Measurements from ENCODE around the gene SNTA1. TPM values are rescaled to one million over a fixed set of nuclear protein-coding genes. Genes with fewer than 3 reads are reported as not detected.
A peak's percentile ranks its signal among the peaks of the same experiment; 100 is the strongest.
"Not testable (repeated sequence)": the region's sequence is repeated elsewhere in the genome, so short reads cannot be mapped to it uniquely, and the experiment has no call there.

SNTA1 gene
- total RNA-seq, 4 donors from 2014 or later = 198 to 320 (median 219) TPM

DNA sequence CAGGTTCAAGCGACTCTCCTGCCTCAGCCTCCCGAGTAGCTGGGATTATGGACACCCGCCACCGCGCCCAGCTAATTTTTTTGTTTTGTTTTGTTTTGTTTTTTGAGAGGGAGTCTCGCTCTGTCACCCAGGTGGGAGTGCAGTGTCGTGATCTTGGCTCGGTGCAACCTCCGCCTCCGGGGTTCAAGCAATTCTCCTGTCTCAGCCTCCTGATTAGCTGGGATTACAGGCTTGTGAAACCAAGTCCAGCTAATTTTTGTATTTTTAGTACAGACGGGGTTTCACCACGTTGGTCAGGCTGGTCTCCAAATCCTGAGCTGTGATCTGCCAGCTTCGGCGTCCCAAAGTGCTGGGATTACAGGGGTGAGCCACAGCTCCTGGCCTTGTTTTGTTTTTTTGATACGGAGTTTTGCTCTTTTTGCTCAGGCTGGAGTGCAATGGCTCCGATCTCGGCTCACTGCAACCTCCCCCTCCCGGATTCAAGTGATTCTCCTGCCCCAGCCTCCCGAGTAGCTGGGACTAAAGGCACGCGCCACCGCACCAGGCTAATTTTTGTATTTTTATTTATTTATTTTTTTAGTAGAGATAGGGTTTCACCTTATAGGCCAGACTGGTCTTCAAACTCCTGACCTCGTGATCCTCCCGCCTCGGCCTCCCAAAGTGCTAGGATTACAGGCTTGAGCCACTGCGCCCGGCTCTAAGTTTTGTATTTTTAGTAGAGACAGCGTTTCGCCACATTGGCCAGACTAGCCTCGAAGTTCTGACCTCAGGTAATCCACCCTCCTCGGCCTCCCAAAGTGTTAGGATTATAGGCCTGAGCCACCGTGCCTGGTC lies 45.3 kb upstream of the SNTA1 start:
- ATAC-seq; H3K9me3 ChIP-seq; DNase-seq; H3K36me3 ChIP-seq; H3K27me3 ChIP-seq; in situ Hi-C loops (cut with MboI; ENCODE audit: low sequenced_read_pairs in 4 of 4): not testable (repeated sequence)
- peaks cover 12 to 13% of the 10 kb centered on the region in 2 donors for H3K4me1 ChIP-seq
- intact Hi-C loops (cut with DNase I; ENCODE audit: low total_unique reads) = loop anchor here (2.0 to 10.0 kb wide), 2 partner anchors 44 to 176 kb away; partner anchors contain the start of genes ACTL10 and C20orf144
- peak overlapping the region; percentile 45 to 90 (median 56) for H3K4me3 ChIP-seq
- H3K27ac ChIP-seq = peak overlapping the region; percentile 88 to 96 (median 96)

DNA sequence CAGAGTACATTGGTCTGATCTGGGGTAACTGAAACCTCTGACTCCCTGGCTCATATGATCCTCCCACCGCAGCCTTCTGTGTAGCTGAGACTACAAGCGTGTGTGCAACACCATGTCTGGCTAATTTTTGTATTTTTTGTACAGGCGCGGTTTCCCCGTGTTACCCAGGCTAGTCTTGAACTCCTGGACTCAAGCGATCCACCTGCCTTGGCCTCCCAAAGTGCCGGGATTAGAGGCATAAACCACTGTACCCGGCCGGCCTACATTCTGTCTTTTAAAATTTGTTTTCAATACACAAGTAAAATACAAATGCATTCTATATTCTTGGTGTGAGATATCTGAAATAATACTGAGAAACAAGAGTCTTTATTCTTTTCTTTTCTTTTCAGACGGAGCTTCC lies 44.6 kb upstream of the SNTA1 start:
- H3K27me3 ChIP-seq = no peaks in the 10 kb centered on the region
- H3K4me3 ChIP-seq = no peak overlapping the region
- no peaks in the 10 kb centered on the region for H3K9me3 ChIP-seq
- DNase-seq = no peak
- no peaks in the 10 kb centered on the region for H3K36me3 ChIP-seq
- peaks cover 12 to 13% of the 10 kb centered on the region in 2 donors for H3K4me1 ChIP-seq
- TF ChIP-seq, protein P1, sequence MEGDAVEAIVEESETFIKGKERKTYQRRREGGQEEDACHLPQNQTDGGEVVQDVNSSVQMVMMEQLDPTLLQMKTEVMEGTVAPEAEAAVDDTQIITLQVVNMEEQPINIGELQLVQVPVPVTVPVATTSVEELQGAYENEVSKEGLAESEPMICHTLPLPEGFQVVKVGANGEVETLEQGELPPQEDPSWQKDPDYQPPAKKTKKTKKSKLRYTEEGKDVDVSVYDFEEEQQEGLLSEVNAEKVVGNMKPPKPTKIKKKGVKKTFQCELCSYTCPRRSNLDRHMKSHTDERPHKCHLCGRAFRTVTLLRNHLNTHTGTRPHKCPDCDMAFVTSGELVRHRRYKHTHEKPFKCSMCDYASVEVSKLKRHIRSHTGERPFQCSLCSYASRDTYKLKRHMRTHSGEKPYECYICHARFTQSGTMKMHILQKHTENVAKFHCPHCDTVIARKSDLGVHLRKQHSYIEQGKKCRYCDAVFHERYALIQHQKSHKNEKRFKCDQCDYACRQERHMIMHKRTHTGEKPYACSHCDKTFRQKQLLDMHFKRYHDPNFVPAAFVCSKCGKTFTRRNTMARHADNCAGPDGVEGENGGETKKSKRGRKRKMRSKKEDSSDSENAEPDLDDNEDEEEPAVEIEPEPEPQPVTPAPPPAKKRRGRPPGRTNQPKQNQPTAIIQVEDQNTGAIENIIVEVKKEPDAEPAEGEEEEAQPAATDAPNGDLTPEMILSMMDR (IDR thresholded peaks at IDR 0.05 in 4 of 5, conservative IDR thresholded peaks at IDR 0.05 in 1 of 5) = no peak
- TF ChIP-seq POLR2A (IDR thresholded peaks at IDR 0.05) = no peak
- intact Hi-C loops (cut with DNase I; ENCODE audit: low total_unique reads) (loop anchor here (2.0 to 10.0 kb wide), 2 partner anchors 43 to 177 kb away; partner anchors contain the start of genes ACTL10 and C20orf144), in situ Hi-C loops (cut with MboI; ENCODE audit: low sequenced_read_pairs in 4 of 4) (no loop called here)
- ATAC-seq = no peak
- H3K27ac ChIP-seq = peak overlapping the region in 2 of 4 donors; percentile 88 to 96

DNA sequence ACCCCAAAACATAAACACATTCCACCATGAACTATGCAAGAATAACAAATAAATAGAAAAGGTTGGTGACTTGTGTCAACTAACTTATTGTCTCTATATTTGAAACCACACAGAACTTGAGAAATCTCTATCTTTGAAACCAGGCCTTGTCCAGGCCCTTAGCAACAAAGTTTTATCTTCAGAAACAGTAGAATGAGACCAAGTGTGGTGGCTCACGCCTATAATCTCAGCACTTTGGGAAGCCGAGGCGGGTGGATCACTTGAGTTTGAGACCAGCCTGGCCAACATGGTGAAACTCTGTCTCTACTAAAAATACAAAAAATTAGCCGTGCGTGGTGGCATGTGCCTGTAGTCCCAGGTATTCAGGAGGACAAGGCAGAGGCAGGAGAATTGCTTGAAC lies 39.6 kb upstream of the SNTA1 start:
- H3K27me3 ChIP-seq; DNase-seq; H3K4me3 ChIP-seq; H3K36me3 ChIP-seq; in situ Hi-C loops (cut with MboI; ENCODE audit: low sequenced_read_pairs in 4 of 4); H3K4me1 ChIP-seq; H3K9me3 ChIP-seq; ATAC-seq; H3K27ac ChIP-seq: not testable (repeated sequence)
- intact Hi-C loops (cut with DNase I; ENCODE audit: low total_unique reads) = loop anchor here (10.0 kb wide), 1 partner anchor 182 kb away; the partner anchor contains the start of genes ACTL10 and C20orf144

DNA sequence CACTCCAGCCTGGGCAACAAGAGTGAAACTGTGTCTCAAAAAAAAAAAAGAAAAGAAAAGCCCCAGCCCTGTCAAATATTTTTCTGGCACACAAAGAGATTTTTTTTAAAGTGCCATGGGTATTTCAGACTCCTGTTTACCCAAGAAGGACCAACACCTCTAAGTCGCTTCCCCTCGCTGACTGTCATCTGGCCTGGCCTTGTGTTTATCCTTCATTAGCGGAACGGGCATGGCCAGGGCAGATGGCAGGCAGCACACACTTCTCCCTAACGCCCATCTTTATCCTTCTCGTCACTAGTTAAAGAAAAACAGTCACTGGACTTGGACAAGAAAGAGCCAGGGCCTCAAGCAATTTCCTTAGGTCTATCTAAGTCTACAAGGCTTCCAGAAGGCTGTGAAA lies 39.0 kb upstream of the SNTA1 start:
- Histone ChIP-seq H3K27me3 (no peaks in the 10 kb centered on the region), H3K27ac (no peak overlapping the region), H3K36me3 (no peaks in the 10 kb centered on the region), H3K9me3 (no peaks in the 10 kb centered on the region), H3K4me3 (no peak overlapping the region), H3K4me1 (no peaks in the 10 kb centered on the region)
- in situ Hi-C loops (cut with MboI; ENCODE audit: low sequenced_read_pairs in 4 of 4) (no loop called here), intact Hi-C loops (cut with DNase I; ENCODE audit: low total_unique reads) (loop anchor here (10.0 kb wide), 1 partner anchor 182 kb away; the partner anchor contains the start of genes ACTL10 and C20orf144)
- ATAC-seq (no peak), DNase-seq (no peak)
- no peak for TF ChIP-seq POLR2A (IDR thresholded peaks at IDR 0.05)
- TF ChIP-seq, protein P1 (IDR thresholded peaks at IDR 0.05 in 4 of 5, conservative IDR thresholded peaks at IDR 0.05 in 1 of 5) = no peak

DNA sequence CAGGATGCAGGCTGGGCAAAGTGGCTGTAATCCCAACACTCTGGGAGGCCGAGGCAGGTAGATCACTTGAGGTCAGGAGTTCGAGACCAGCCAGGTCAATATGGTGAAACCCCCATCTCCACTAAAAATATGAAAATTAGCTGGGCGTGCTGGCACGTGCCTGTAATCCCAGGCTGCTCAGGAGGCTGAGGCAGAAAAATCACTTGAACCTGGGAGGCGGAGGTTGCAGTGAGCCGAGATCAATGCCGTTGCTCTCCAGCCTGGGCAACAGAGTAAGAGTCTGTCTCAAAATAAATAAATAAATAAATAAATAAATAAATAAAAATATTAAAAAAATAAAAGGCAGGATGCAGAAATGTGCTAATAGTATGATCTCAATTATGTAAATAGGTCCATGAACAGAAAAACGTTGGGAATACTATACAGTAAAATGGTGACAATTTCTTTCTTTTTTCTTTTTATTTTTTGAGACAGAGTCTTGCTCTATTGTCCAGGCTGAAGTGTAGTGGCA lies 37.9 kb upstream of the SNTA1 start:
- Histone ChIP-seq H3K27me3 (no peaks in the 10 kb centered on the region), H3K4me3 (no peak overlapping the region), H3K27ac (no peak overlapping the region), H3K9me3 (no peaks in the 10 kb centered on the region), H3K4me1 (no peaks in the 10 kb centered on the region), H3K36me3 (no peaks in the 10 kb centered on the region)
- intact Hi-C loops (cut with DNase I; ENCODE audit: low total_unique reads) (loop anchor here (10.0 kb wide), 1 partner anchor 183 kb away; the partner anchor contains the start of genes ACTL10 and C20orf144), in situ Hi-C loops (cut with MboI; ENCODE audit: low sequenced_read_pairs in 4 of 4) (no loop called here)
- ATAC-seq (no peak), DNase-seq (no peak)
- TF ChIP-seq, protein P1 (IDR thresholded peaks at IDR 0.05 in 4 of 5, conservative IDR thresholded peaks at IDR 0.05 in 1 of 5) = no peak
- no peak for TF ChIP-seq POLR2A (IDR thresholded peaks at IDR 0.05)
